Measurements from ENCODE around the gene PDLIM5.

- TF ChIP-seq, protein P1, sequence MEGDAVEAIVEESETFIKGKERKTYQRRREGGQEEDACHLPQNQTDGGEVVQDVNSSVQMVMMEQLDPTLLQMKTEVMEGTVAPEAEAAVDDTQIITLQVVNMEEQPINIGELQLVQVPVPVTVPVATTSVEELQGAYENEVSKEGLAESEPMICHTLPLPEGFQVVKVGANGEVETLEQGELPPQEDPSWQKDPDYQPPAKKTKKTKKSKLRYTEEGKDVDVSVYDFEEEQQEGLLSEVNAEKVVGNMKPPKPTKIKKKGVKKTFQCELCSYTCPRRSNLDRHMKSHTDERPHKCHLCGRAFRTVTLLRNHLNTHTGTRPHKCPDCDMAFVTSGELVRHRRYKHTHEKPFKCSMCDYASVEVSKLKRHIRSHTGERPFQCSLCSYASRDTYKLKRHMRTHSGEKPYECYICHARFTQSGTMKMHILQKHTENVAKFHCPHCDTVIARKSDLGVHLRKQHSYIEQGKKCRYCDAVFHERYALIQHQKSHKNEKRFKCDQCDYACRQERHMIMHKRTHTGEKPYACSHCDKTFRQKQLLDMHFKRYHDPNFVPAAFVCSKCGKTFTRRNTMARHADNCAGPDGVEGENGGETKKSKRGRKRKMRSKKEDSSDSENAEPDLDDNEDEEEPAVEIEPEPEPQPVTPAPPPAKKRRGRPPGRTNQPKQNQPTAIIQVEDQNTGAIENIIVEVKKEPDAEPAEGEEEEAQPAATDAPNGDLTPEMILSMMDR (IDR thresholded peaks at IDR 0.05 in 4 of 5, conservative IDR thresholded peaks at IDR 0.05 in 1 of 5): no peak
- no peak for TF ChIP-seq POLR2A (IDR thresholded peaks at IDR 0.05)
Measured at GRCh38 chr4:94665500-94666404, 214.0 kb downstream of the PDLIM5 start.
